ENCODE measurements around the gene ATL2.

ATL2 gene

GRCh38 chr2:38248707-38249106 lies 128.4 kb downstream of the ATL2 start:
- no peak for DNase-seq (ENCODE audit: low read depth)

- DNase-seq (ENCODE audit: low read depth), result no peak
Measured at GRCh38 chr2:38248255-38248654, 128.8 kb downstream of the ATL2 start.

- no peak for DNase-seq (ENCODE audit: low read depth)
Measured at GRCh38 chr2:38246105-38246504, 131.0 kb downstream of the ATL2 start.

GRCh38 chr2:38245114-38245641 lies 131.9 kb downstream of the ATL2 start:
- DNase-seq (ENCODE audit: low read depth), result no peak

- no peak for DNase-seq (ENCODE audit: low read depth)
Measured at GRCh38 chr2:38244301-38244700, 132.8 kb downstream of the ATL2 start.
